GM19324 (cell line): ENCODE results near the gene SYNGR2.

Source experiments
- ATAC-seq: cut with Tn5 transposase; IDR thresholded peaks from one replicate; pipeline ENCODE4 v1.9.1; 2021; ENCODE audit warnings: mild to moderate bottlenecking, moderate library complexity; ENCODE audit not compliant: unreplicated experiment, low FRiP score

SYNGR2 gene, protein sequence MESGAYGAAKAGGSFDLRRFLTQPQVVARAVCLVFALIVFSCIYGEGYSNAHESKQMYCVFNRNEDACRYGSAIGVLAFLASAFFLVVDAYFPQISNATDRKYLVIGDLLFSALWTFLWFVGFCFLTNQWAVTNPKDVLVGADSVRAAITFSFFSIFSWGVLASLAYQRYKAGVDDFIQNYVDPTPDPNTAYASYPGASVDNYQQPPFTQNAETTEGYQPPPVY

GRCh38 chr17:78168242-78168902, at the start of gene SYNGR2:
Gene SYNGR2 (plus strand): TSS chr17:78168581. CDS start chr17:78168617, 36 bp downstream.
- peak; percentile 62 for ATAC-seq

GRCh38 chr17:78118801-78119241, 49.6 kb upstream of the SYNGR2 start:
- no peak for ATAC-seq

GRCh38 chr17:78120537-78120936, 47.8 kb upstream of the SYNGR2 start:
- ATAC-seq, result no peak

GRCh38 chr17:78120971-78121800, 47.2 kb upstream of the SYNGR2 start:
- no peak for ATAC-seq

DNA sequence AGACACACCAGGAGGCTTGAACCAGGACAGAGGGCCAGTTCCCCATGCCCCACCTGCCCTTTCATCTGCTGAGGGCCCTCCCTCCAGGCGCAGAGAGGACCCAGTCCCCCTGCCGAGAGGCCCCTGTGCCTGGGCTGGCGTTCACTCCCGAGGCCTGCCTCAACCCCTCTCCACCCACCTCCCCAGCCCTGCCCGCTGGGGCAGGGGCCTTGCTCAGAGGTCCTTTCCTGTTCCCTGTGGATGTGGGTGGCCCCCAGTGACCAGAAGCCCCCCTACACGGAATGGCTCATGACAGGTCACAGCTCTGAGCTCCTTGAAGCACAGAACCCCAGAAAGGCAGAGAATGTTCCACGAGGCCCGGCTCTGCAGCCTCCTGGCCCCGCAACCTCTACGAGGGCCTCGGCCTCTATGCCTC, 46.6 kb upstream of the SYNGR2 start:
- no peak for ATAC-seq

DNA sequence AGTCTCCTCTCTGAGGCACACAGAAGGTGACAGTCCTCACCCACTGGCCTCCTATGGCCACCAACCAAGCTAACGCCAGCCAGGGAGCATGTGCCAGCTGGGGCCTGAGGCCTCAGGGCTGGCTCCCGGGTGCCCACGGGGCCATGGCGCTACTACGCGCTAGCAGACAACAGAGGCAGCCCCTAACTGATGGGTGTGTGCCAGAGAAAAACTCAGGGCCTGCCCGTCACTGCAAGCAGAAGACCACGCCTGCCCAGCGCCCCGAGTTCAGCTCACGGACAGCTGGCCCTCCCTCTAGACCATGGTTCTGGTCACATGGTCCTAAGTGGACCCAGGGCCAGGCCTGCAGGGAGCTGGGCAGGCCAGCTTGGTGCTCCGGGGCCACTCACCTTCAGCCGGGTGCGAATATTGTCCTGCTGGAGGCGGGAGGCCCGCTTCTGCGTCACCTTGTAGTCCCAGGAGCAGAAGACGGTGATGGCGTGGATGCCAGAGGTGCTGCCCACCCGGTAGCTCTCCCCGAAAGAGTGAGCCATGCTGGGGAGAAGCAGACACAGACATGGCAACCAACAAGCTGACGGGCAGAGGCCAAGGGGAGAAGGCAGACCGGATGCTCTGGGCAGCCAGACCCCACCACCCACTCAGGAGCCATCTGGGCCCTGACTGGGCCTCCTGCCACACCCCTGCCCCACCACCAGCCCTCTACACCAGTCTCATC, 46.0 kb upstream of the SYNGR2 start:
- no peak for ATAC-seq

- ATAC-seq, result no peak
These were observed 45.5 kb upstream of the SYNGR2 start for GRCh38 chr17:78122931-78123249.

DNA sequence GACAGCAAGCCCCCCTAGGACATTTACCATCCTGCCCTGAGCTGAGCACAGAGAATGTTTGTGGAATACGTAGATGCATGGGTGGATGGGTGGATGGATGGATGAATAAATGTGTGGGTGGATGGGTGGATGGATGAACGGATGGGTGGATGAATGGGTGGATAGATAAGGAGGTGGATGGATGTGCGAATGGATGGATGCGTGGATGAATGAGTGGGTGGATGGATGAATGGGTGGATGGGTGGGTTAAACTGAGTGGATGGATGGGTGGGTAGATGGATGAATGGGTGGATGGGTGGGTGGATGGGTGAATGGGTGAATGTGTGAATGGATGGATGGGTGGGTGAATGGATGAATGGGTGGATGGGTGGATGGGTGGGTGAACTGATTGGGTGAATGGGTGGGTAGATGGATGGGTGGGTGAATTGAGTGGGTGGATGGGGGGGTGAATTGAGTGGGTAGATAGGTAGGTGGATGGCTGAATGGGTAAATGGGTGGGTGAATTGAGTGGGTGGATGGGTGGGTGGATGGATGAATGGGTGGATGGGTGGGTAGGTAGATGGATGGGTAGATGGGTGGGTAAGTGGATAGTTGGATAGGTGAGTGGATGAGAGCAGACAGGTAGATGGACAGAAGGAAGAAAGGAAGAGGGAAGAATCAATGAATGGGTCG, 45.0 kb upstream of the SYNGR2 start:
- ATAC-seq, result no peak

GRCh38 chr17:78124081-78124835, 44.1 kb upstream of the SYNGR2 start:
- no peak for ATAC-seq

DNA sequence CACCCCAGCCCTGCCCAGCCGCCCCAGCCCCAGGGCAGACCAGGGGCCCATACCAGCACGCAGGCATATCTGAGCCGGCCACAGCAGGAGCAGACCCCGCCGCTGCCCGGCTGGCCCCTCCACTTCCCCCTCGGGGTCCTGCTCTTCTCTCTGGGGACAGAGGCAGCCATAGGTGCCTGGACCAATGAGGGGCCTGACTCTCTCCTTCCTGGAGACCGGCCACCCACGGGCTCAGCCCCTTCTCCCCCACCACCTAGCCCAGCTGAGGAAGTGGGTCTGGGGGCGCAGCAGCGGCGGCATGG, 43.6 kb upstream of the SYNGR2 start:
- ATAC-seq, result no peak

GRCh38 chr17:78125138-78125913, 43.1 kb upstream of the SYNGR2 start:
- no peak for ATAC-seq

DNA sequence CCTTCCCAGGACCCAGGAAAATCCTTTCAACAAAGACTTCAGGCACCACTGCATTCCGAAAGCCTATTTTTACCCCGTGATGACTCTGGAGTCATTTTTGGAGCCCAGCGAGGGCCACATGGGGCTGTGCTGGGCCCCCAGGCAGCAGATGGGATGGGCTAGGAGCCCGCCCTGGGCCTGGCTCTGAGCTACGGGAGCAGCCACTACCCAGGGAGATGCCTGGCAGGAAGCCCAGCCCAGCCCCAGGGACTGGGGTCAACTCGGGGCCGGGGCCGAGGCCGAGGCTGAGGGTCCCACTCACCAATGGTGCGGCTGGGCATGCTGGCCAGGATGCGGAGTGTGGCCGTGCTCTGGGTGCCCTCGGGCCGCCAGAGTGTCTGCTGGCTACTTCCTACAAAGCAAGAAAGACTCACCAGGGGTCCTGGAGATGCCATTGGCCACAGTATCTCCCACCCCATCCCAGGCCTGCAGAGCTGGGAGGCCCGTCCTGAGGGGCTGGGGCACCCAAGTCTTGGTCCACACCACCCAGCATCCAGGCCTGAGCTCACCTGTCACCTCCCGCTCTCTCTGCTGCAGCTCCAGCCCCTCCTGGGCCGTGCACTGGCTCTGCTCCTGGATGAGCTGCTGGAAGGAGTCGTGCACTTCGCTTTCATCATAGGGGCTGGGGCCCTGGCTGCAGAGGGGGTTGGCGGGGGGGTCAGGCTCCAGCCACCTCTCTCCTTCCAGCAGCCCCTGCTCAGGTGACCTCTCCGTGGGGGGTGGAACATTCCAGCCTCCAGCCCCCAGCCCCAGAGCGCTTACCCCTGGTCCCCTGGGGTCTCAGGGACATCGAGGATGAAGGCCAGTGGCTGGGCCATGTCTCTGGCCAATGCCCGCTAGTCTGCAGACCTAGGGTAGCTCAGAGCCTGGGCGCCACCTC, 42.1 kb upstream of the SYNGR2 start:
- ATAC-seq, result no peak

- no peak for ATAC-seq
These were observed 41.5 kb upstream of the SYNGR2 start for GRCh38 chr17:78126895-78127238.

GRCh38 chr17:78127239-78127887, 41.0 kb upstream of the SYNGR2 start:
- ATAC-seq, result no peak

GRCh38 chr17:78127888-78128550, 40.4 kb upstream of the SYNGR2 start:
- no peak for ATAC-seq

GRCh38 chr17:78128551-78129350, 39.6 kb upstream of the SYNGR2 start, which contains the start of gene TMC6:
Gene TMC6 (minus strand): TSS chr17:78128755. CDS start chr17:78126832, 1,923 bp downstream.
- peak; percentile 30 for ATAC-seq
